IMR-90 (cell line): ENCODE measurements around the gene DZIP1. TPM values are rescaled to one million over a fixed set of nuclear protein-coding genes. Genes with fewer than 3 reads are reported as not detected.

ENCODE experiments used
- ATAC-seq: fragments of 200-7000 bp; cut with Tn5 transposase; 2 replicates; pipeline ENCODE4 v1.9.1; 2020; ENCODE audit warnings: low read depth, mild to moderate bottlenecking, moderate library complexity
- BruUV-seq: library from RNA; stranded (reverse); fragments of 400-500 nt; replicated peaks from 2 replicates; lab custom pipeline; 2021; lab: Mats Ljungman, UMichigan
- CTCF ChIA-PET: fragments of 300-600 bp; formaldehyde crosslinking; extraction: SDS; loops from one replicate; lab custom pipeline; 2021; ENCODE audit warnings: antibody characterized with exemption; lab: Yijun Ruan, JAX
- POLR2A ChIA-PET: fragments of 300-600 bp; sonication (Branson Sonifier 250); formaldehyde crosslinking; loops from one replicate; lab custom pipeline; 2022; ENCODE audit warnings: antibody characterized with exemption; ENCODE audit not compliant: unreplicated experiment; lab: Charles Lee
- DNase-seq: peaks from one replicate; pipeline ENCODE4 v3.0.0; 2013
- H2AFZ ChIP-seq: replicated peaks from 2 replicates; pipeline ENCODE3; 2013; ENCODE audit warnings: low read length, mild to moderate bottlenecking; ENCODE audit not compliant: poor library complexity
- H2AK5ac ChIP-seq: 2 replicates; pipeline ENCODE4 v1.6.1; 2013; ENCODE audit warnings: low read depth, low read length, inconsistent platforms
- H2AK9ac ChIP-seq: replicated peaks from 2 replicates; pipeline ENCODE3; 2013; ENCODE audit warnings: mild to moderate bottlenecking, low read depth, low read length, moderate library complexity; ENCODE audit not compliant: poor library complexity
- H2BK120ac ChIP-seq: 2 replicates; pipeline ENCODE4 v1.6.1; 2013; ENCODE audit warnings: low read depth, low read length, inconsistent platforms
- H2BK15ac ChIP-seq: 3 replicates; pipeline ENCODE4 v1.6.1; 2013; ENCODE audit warnings: low read depth, low read length, inconsistent platforms
- H2BK20ac ChIP-seq: 2 replicates; pipeline ENCODE4 v1.6.1; 2013; ENCODE audit warnings: low read depth, mild to moderate bottlenecking, inconsistent platforms, low read length, moderate library complexity
- H2BK5ac ChIP-seq: 2 replicates; pipeline ENCODE4 v1.6.1; 2013; ENCODE audit warnings: mild to moderate bottlenecking, low read depth, low read length, inconsistent platforms; ENCODE audit not compliant: poor library complexity, severe bottlenecking
- H3K14ac ChIP-seq: replicated peaks from 2 replicates; pipeline ENCODE4 v1.6.1; 2013; ENCODE audit warnings: low read depth, low read length, inconsistent platforms
- H3K18ac ChIP-seq: 2 replicates; pipeline ENCODE4 v1.6.1; 2013; ENCODE audit warnings: low read depth, low read length, control low read depth
- H3K23ac ChIP-seq: 2 replicates; pipeline ENCODE4 v1.6.1; 2013; ENCODE audit warnings: low read depth, low read length, inconsistent platforms
- H3K27ac ChIP-seq: 2 replicates; pipeline ENCODE4 v1.5.1; 2013; ENCODE audit warnings: mild to moderate bottlenecking, control low read depth, low read length; ENCODE audit not compliant: insufficient read depth
- H3K27me3 ChIP-seq: 2 replicates; pipeline ENCODE4 v1.6.1; 2013; ENCODE audit warnings: low read length; ENCODE audit not compliant: control insufficient read depth, insufficient read depth
- H3K36me3 ChIP-seq: 2 replicates; pipeline ENCODE4 v1.6.1; 2013; ENCODE audit warnings: low read length, mixed read lengths; ENCODE audit not compliant: control insufficient read depth, insufficient read depth
- H3K4ac ChIP-seq: 2 replicates; pipeline ENCODE4 v1.6.1; 2013; ENCODE audit warnings: low read depth, low read length, inconsistent platforms
- H3K4me1 ChIP-seq: 2 replicates; pipeline ENCODE4 v1.6.1; 2013; ENCODE audit warnings: low read length, mixed read lengths; ENCODE audit not compliant: control insufficient read depth, insufficient read depth
- H3K4me2 ChIP-seq: 2 replicates; pipeline ENCODE4 v1.6.1; 2013; ENCODE audit warnings: low read depth, mild to moderate bottlenecking, control low read depth, low read length, moderate library complexity
- H3K4me3 ChIP-seq: 2 replicates; pipeline ENCODE4 v1.5.1; 2013; ENCODE audit warnings: low read depth, mild to moderate bottlenecking, control low read depth, low read length, moderate library complexity; ENCODE audit not compliant: insufficient read depth
- H3K56ac ChIP-seq: 2 replicates; pipeline ENCODE4 v1.6.1; 2013; ENCODE audit warnings: low read length, inconsistent platforms; ENCODE audit not compliant: insufficient read depth; ENCODE audit errors: extremely low read depth
- H3K79me1 ChIP-seq, 2 experiments: 2 replicates each; pipeline ENCODE4 v1.6.1; 2013; ENCODE audit warnings: low read length in 2 of 2, inconsistent platforms in 1 of 2, low read depth in 1 of 2
- H3K9ac ChIP-seq: 2 replicates; pipeline ENCODE4 v1.6.1; 2013; ENCODE audit warnings: low read depth, low read length, control low read depth
- H3K9me1 ChIP-seq: 2 replicates; pipeline ENCODE4 v1.6.1; 2013; ENCODE audit warnings: low read length, inconsistent platforms; ENCODE audit not compliant: insufficient read depth
- H3K9me3 ChIP-seq: 2 replicates; pipeline ENCODE4 v1.6.1; 2013; ENCODE audit warnings: low read length; ENCODE audit not compliant: control insufficient read depth, insufficient read depth
- H4K20me1 ChIP-seq: 2 replicates; pipeline ENCODE4 v1.6.1; 2013; ENCODE audit warnings: low read length, inconsistent platforms; ENCODE audit not compliant: insufficient read depth
- H4K5ac ChIP-seq: 2 replicates; pipeline ENCODE4 v1.6.1; 2013; ENCODE audit warnings: mild to moderate bottlenecking, low read depth, low read length, control low read depth
- H4K8ac ChIP-seq, 2 experiments: 2 replicates each; pipeline ENCODE4 v1.6.1; 2013; ENCODE audit warnings: low read depth in 2 of 2, low read length in 2 of 2, control low read depth in 1 of 2, inconsistent platforms in 1 of 2
- H4K91ac ChIP-seq: 2 replicates; pipeline ENCODE4 v1.6.1; 2013; ENCODE audit warnings: low read depth, low read length, inconsistent platforms; ENCODE audit not compliant: insufficient read depth
- BHLHE40 ChIP-seq: fragments of 150-350 bp; IDR thresholded peaks from 2 replicates; pipeline ENCODE4 v1.6.1; 2016; ENCODE audit warnings: mild to moderate bottlenecking, low read depth, low read length
- FOS ChIP-seq: fragments of 150-350 bp; IDR thresholded peaks from 2 replicates; pipeline ENCODE4 v1.6.1; 2016; ENCODE audit warnings: low read depth, low read length
- MAFK ChIP-seq: IDR thresholded peaks from 2 replicates; pipeline ENCODE4 v1.6.1; 2012; ENCODE audit warnings: low read depth, low read length, improper control_type of control experiment
- MXI1 ChIP-seq: IDR thresholded peaks from 2 replicates; pipeline ENCODE4 v1.6.1; 2012; ENCODE audit warnings: low read depth, mild to moderate bottlenecking, low read length, moderate library complexity, borderline replicate concordance
- NFE2L2 ChIP-seq: fragments of 150-350 bp; IDR thresholded peaks from 2 replicates; pipeline ENCODE4 v1.6.1; 2016; ENCODE audit warnings: low read depth, mild to moderate bottlenecking, low read length
- POLR2A ChIP-seq: IDR thresholded peaks from 2 replicates; pipeline ENCODE4 v1.6.1; 2012; ENCODE audit warnings: mild to moderate bottlenecking, low read depth, low read length
- RAD21 ChIP-seq: IDR thresholded peaks from 2 replicates; pipeline ENCODE4 v1.6.1; 2012; ENCODE audit warnings: low read length, improper control_type of control experiment
- WGBS, 2 experiments: methylation state at CpG; one replicate each; pipeline versions ENCODE4 v1.1.5 to v1.1.7; 2013; ENCODE audit warnings: missing lambda C conversion rate in 2 of 2; ENCODE audit not compliant: insufficient read length in 1 of 2; ENCODE audit errors: extremely low coverage in 2 of 2; 5-methylcytosine and 5-hydroxymethylcytosine counted together
- dilution Hi-C: fragments of 300-500 bp; cut with HindIII; formaldehyde crosslinking; loops from one replicate; pipeline ENCODE4 v1.14.3; 2018; ENCODE audit warnings: low sequenced_read_pairs; ENCODE audit not compliant: unreplicated experiment
- in situ Hi-C: fragments of 300-500 bp; cut with MboI; formaldehyde crosslinking; loops from 3 replicates; pipeline ENCODE4 v1.14.3; 2019; ENCODE audit warnings: low sequenced_read_pairs, inconsistent platforms, mixed read lengths
- intact Hi-C: fragments of 100-400 bp; cut with micrococcal nuclease; formaldehyde crosslinking; loops from 2 replicates; pipeline ENCODE4 v1.10.0; 2022
- polyA plus RNA-seq, 3 experiments: library from polyadenylated mRNA; depleted of rRNA; stranded (reverse); fragments of >200 nt; gene quantifications; 2 replicates each; pipeline ENCODE4 v1.2.3, GENCODE V29; 2012; ENCODE audit warnings: low replicate concordance in 1 of 3
- total RNA-seq: library from RNA; depleted of rRNA; stranded (reverse); fragments of >200 nt; gene quantifications from 2 replicates; pipeline ENCODE4 v1.2.3, GENCODE V29; 2012
- TF ChIP-seq, protein P1 (sequence below): fragments of 150-350 bp; IDR thresholded peaks from 2 replicates; pipeline ENCODE4 v1.6.1; 2017; ENCODE audit warnings: mild to moderate bottlenecking, antibody characterized with exemption, low read length, low read depth

Gene DZIP1
- total and polyA plus RNA-seq, 2 of the 4 experiments (the other 2 are of a cell fraction), result 12.2 to 15.9 TPM

- Histone ChIP-seq H4K8ac (no peak overlapping the region), H3K56ac (no peak overlapping the region), H2AFZ (no peak overlapping the region), H3K9ac (no peak overlapping the region), H3K9me1 (no peaks in the 10 kb centered on the region), H3K18ac (no peak overlapping the region), H3K27me3 (peaks cover 13% of the 10 kb centered on the region), H3K27ac (no peak overlapping the region), H2BK15ac (no peak overlapping the region), H3K14ac (no peak overlapping the region), H2AK9ac (no peak overlapping the region), H3K23ac (no peak overlapping the region), H2BK120ac (no peak overlapping the region), H3K9me3 (no peaks in the 10 kb centered on the region), H3K4ac (no peak overlapping the region), H3K4me2 (no peak overlapping the region), H4K5ac (no peak overlapping the region), H3K4me1 (no peaks in the 10 kb centered on the region), H2BK20ac (no peak overlapping the region), H2AK5ac (no peak overlapping the region), H2BK5ac (no peak overlapping the region), H3K4me3 (no peak overlapping the region), H3K36me3 (no peaks in the 10 kb centered on the region), H3K79me1 (no peaks in the 10 kb centered on the region), H4K20me1 (no peaks in the 10 kb centered on the region), H4K91ac (no peak overlapping the region)
- in situ Hi-C loops, result no loop called here
- ATAC-seq, result no peak
- TF ChIP-seq, protein P1, sequence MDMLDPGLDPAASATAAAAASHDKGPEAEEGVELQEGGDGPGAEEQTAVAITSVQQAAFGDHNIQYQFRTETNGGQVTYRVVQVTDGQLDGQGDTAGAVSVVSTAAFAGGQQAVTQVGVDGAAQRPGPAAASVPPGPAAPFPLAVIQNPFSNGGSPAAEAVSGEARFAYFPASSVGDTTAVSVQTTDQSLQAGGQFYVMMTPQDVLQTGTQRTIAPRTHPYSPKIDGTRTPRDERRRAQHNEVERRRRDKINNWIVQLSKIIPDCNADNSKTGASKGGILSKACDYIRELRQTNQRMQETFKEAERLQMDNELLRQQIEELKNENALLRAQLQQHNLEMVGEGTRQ, result no peak
- TF ChIP-seq FOS (no peak), MAFK (no peak), NFE2L2 (no peak), POLR2A (no peak), MXI1 (no peak), BHLHE40 (no peak), RAD21 (no peak)
- WGBS, 2 experiments, result no CpG with 5 or more reads among the region's 3 CpGs
- CTCF ChIA-PET, result no interaction called here
- POLR2A ChIA-PET, result no interaction called here
- DNase-seq, result no peak
- no TSS peak for BruUV-seq
- intact Hi-C loops, result no loop called here
- dilution Hi-C loops, result no loop called here
These were observed 8.3 kb upstream of the DZIP1 start for GRCh38 chr13:95652821-95653220.
